Posterior vena cava (tissue), 2 donors: ENCODE results near the gene CACNG3. TPM values are rescaled to one million over a fixed set of nuclear protein-coding genes. Genes with fewer than 3 reads are reported as not detected.
"Not testable (repeated sequence)": the region's sequence is repeated elsewhere in the genome, so short reads cannot be mapped to it uniquely, and the experiment has no call there.

Source experiments
- DNase-seq: peaks from one replicate; pipeline ENCODE4 v3.0.0-alpha.2; 2020; ENCODE audit warnings: low spot score
- intact Hi-C, 2 donors: fragments of 100-400 bp; cut with DNase I; formaldehyde crosslinking; loops; one replicate each; pipeline versions ENCODE4 v1.14.1 to v1.14.2; 2022 to 2023
- long read RNA-seq, 2 donors: library from polyadenylated mRNA; unstranded; transcript quantifications; one replicate each; pipeline ENCODE4 v2.0.0, GENCODE V29; 2020 to 2021
- total RNA-seq, 2 donors: library from RNA; stranded (reverse); fragmentation: NEBNext Ultra II Directional; extraction: Animal tissue kit (Norgen Biotek cat#: 25700); gene quantifications; one replicate each; pipeline ENCODE4 v1.2.1, GENCODE V29; 2021
- donor health status: DM: yes; HTN: yes; CAD: no.
- donor health status: DM: yes; HTN: yes; CAD: no.

Gene CACNG3
- not detected for total RNA-seq
- long read RNA-seq, donor 1, result 0 reads
- long read RNA-seq, donor 2, partial matches to known transcripts, result 0 of 1 reads
- long read RNA-seq, donor 2, other reads (novel, unspliced or antisense), result 1 of 1 reads

DNA sequence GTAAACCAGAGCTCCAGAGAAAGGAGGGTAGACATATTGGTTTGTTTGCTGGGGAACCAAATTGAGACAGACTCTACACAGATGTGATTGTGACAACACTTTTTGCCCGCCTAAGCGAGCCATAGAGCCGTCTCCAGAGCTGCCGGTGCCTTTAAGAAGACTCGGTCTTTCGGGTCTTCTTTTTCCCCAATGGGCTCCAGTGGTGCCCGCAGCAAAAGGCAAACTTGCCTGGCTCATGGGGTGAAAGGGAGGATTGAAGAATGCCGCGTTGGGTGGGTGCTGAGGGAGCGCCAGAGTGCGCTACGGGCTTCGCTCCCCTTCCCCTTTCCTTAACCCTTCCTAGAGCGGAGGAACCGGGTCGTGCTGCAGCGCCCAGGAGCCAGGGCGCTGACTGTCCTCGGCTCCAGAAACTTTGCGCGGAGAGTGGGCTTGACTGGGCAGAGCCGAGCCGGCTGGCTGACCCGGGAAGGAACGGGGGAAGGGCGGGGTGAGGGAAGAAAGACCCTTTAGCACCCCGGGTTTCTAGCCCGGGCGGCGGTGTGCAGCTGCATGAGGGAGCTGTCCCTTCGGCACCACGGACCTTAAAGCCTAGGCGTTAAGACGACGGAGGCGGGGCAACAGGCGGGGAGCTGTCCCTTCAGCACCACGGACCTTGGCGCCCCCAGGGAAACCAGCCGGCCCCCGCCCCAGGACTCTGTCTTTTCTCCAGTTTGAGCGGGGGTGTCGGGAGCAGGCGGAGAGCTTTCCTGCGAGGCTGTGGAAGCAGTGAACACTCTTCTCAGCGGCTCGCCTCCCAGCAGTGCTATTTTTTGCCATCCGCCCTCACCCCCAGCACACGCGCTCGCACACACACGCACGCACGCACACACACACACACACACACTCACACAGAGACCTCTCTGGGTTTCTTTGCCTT lies at the start of gene CACNG3:
TSS of gene CACNG3 (plus strand) at position 880 of the 916 bp plus-strand sequence. CDS start 420 bp downstream, outside the sequence.
- peak; percentile 80 for DNase-seq
- intact Hi-C loops, result loop anchor here in 1 of 2 donors (10.0 kb wide), 1 partner anchor 211 kb away; no protein-coding TSS in a partner anchor

GRCh38 chr16:24206926-24207325 lies 49.2 kb upstream of the CACNG3 start:
- intact Hi-C loops, result no loop called here
- DNase-seq, result no peak

- intact Hi-C loops, result no loop called here
- no peak for DNase-seq
Observed at GRCh38 chr16:24208710-24209109, 47.4 kb upstream of the CACNG3 start.

DNA sequence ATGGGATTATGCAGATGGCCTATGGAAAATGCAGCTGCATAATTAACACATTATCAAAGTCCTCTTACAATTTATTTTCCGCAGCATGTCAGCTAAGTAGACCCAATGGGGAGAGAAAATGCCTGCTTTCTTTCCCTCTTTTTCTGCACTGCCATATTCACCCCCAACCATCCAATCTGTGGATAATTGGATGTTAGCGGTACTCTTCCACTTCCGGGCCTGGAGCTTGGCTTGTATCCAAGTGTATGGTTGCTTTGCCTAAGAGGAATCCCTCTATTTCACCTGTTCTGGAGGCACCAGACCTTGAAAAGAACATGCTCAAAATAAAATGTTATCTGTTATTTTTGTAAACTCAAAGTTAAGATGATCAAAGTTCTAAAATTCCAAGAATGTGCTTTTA lies 41.1 kb upstream of the CACNG3 start:
- DNase-seq, result no peak
- intact Hi-C loops, result no loop called here

GRCh38 chr16:24216961-24217360 lies 39.2 kb upstream of the CACNG3 start:
- no peak for DNase-seq
- intact Hi-C loops, result no loop called here

DNA sequence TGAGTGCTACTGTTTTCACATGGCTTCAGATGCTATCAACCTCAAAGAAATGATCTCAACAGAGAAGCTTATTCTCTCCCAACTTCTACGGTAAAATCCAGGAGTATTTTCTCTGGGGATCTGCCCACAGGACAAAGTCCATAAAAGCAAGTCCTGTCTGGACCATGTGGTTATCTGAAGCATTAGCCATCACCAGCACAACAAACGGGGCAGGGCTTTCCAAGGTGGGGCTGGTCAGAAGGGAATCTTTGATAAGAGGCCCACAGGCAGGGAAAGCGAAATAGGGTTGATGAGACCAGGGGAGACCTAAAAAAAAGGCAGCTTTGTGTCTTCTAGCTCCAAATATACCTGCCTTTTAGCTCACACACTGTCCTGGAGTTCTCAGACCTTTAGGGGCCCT lies 38.7 kb upstream of the CACNG3 start:
- intact Hi-C loops, result no loop called here
- DNase-seq, result no peak

DNA sequence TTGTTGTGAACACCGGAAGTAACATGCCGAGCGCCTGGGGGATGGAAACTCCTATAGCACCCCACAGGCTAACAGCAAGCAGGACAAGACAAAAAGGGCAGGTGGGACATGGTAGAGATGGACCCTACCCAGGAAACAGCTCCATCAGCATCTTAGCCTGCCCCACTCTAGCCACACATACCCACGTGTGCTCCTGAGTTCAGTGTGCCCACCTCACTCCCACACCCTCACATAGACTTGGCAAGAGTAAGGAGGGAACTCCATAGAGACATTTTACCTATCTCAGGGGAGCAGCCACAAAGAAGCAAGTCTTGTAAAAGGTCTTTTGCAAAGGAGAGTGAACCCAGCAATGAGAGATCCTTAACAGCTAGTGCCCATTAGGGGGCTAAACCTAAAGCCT lies 37.8 kb upstream of the CACNG3 start:
- no peak for DNase-seq
- intact Hi-C loops, result no loop called here

DNA sequence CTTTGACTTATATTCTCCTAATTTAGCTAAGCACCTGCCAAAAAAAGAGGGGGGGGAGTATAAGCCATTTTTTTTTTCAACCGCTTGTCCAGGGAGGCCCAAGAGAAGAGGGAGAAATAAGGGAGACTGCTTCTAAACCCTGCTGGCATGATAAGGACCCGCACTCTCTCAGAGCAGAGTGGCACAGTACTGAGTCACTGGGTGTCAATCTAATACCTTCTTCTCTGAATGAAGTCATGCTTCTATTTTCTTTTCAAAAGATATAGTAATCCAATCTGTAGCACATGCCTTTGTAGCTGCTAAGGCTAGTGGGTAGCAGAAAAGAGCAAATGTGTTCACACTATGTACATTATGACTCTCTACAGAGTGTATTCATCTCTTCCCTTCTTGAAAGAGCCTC lies 34.9 kb upstream of the CACNG3 start:
- no peak for DNase-seq
- intact Hi-C loops, result no loop called here

GRCh38 chr16:24228514-24228913 lies 27.6 kb upstream of the CACNG3 start:
- DNase-seq, result no peak
- intact Hi-C loops, result no loop called here

DNA sequence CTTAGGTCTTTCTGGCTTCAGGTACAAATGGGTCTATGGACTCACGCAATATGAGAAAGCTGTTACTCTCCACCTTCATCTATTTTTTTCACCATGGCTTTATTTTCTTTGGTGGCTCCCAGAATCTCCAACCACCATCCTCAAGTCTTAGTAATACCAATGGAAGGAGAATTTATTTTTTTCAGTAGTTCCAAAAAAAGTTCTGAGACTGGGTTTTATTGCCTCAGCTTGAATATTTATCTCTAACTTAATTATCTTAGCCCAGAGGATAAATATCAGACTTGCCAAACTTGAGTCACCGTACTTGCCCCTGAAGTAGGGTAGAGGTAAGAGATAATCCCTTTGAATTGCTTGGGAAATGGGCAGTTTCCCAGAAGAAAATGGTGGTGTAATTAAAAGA lies 23.2 kb upstream of the CACNG3 start:
- intact Hi-C loops, result loop anchor here in 1 of 2 donors (10.0 kb wide), 1 partner anchor 62 kb away; no protein-coding TSS in a partner anchor
- DNase-seq, result no peak

DNA sequence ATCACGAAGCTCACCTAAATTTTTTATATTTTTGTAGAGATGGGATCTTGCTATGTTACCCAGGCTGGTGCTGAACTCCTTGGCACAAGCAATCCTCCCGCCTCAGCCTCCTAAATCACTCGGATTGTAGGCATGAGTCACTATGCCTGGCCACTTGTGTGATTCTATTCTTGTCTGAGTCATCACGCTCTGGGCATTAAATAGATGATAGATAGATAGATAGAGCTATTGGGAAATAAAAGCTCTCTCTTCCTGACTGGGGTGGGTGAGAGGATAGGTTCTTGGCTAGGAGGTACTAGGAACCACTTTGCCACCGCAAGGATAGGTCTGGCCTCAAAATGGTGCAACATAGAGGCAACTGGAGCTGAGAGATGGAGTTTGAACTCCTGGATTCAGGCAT lies 21.4 kb upstream of the CACNG3 start:
- intact Hi-C loops, result loop anchor here in 1 of 2 donors (10.0 kb wide), 1 partner anchor 60 kb away; no protein-coding TSS in a partner anchor
- no peak for DNase-seq

GRCh38 chr16:24235806-24236205 lies 20.3 kb upstream of the CACNG3 start:
- intact Hi-C loops, result loop anchor here in 1 of 2 donors (10.0 kb wide), 1 partner anchor 59 kb away; no protein-coding TSS in a partner anchor
- no peak for DNase-seq

- intact Hi-C loops, result loop anchor here in 1 of 2 donors (1.0 to 10.0 kb wide), 2 partner anchors 35 to 56 kb away; no protein-coding TSS in a partner anchor
- DNase-seq, result not testable (repeated sequence)
Observed at GRCh38 chr16:24238846-24239245, 17.3 kb upstream of the CACNG3 start.

DNA sequence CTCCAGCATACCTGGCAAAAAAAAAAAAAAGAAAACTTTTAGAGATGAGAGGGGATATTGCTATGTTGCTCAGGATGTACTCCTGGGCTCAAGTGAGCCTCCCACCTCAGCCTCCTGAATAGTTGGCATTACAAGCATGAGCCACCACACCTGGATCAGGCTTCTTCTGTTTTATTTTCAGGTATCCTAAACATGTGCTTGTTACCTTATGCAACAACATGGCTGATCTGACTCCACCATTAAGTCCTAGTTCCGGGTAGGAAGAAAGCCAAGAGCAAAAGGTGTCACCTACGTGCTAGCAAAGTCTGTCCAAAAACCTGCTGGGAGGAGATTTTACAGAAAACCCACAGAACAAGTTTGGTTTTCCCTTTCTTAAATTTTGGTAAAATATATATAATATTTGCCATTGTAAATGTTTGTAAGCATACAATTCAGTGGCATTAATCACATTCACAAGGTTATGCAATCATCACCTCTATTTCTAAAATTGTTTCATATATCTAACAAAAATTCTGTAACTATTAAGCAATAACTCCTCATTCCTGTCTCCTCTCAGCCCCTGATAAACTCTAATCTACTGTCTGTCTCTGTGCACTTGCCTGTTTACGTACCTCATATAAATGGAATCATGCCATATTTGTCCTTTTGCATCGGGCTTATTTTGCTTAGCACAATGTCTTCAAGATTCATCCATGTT lies 9.1 kb upstream of the CACNG3 start:
- intact Hi-C loops, result no loop called here

GRCh38 chr16:24253192-24253591 lies 2.9 kb upstream of the CACNG3 start:
- no peak for DNase-seq
- intact Hi-C loops, result loop anchor here in 1 of 2 donors (10.0 kb wide), 1 partner anchor 208 kb away; no protein-coding TSS in a partner anchor

More for the DNA sequence above, 9.1 kb upstream of the CACNG3 start:
- no peak for DNase-seq

GRCh38 chr16:24257958-24258357 lies 1.8 kb downstream of the CACNG3 start:
- no peak for DNase-seq
- intact Hi-C loops, result loop anchor here in 1 of 2 donors (10.0 kb wide), 1 partner anchor 213 kb away; no protein-coding TSS in a partner anchor

DNA sequence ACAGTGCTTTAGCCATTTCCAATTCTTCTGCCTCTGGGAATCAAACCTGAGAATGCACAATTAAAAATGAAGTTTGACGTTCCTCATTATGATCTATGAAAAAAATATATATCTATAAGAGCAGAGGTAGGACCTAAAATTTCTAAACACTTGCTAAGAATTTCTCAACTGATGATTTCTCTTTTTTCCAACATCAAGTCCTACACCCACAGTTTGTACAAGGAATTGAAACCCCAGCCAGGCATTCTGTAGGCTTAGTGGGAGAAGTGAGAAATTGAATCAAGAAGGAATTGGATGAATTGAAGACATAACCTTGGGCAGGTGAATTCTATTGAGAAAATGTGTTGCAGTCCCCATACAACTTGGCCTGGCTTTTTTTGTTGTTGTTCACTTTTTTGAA lies 2.7 kb downstream of the CACNG3 start:
- DNase-seq, result no peak
- intact Hi-C loops, result loop anchor here in 1 of 2 donors (10.0 kb wide), 1 partner anchor 214 kb away; no protein-coding TSS in a partner anchor

GRCh38 chr16:24262816-24263215 lies 6.7 kb downstream of the CACNG3 start:
- intact Hi-C loops, result no loop called here
- no peak for DNase-seq

GRCh38 chr16:24270721-24271442 lies 14.7 kb downstream of the CACNG3 start:
- intact Hi-C loops, result no loop called here
- no peak for DNase-seq
